Natural killer cell (primary cell): ENCODE data around the gene BTBD10. TPM values are rescaled to one million over a fixed set of nuclear protein-coding genes. Genes with fewer than 3 reads are reported as not detected.
A peak's percentile ranks its signal among the peaks of the same experiment; 100 is the strongest.

Source experiments
- ATAC-seq, 3 donors: fragments of 150-1000 bp in 2 of 3; fragments of 200-7000 bp in 1 of 3; cut with Tn5 transposase; 1 replicate in 1 of 3; 2 replicates in 2 of 3; pipeline ENCODE4 v1.10.0; 2021; ENCODE audit warnings: mild to moderate bottlenecking in 2 of 3, moderate library complexity in 2 of 3
- DNase-seq, 2 donors: peaks; one replicate each; pipeline versions ENCODE4 v3.0.0 to v3.0.0-alpha.2; 2013 to 2021; ENCODE audit warnings: mixed read lengths in 1 of 2
- H3K27ac ChIP-seq: one replicate; pipeline ENCODE4 v1.5.1; 2013; ENCODE audit warnings: mild to moderate bottlenecking, low read length
- H3K27me3 ChIP-seq: one replicate; pipeline ENCODE4 v1.6.1; 2013; ENCODE audit warnings: low read length; ENCODE audit not compliant: control insufficient read depth, insufficient read depth
- H3K36me3 ChIP-seq: one replicate; pipeline ENCODE4 v1.6.1; 2013; ENCODE audit warnings: low read length; ENCODE audit not compliant: control insufficient read depth, insufficient read depth
- H3K4me1 ChIP-seq: one replicate; pipeline ENCODE4 v1.6.1; 2013; ENCODE audit warnings: low read length; ENCODE audit not compliant: control insufficient read depth, insufficient read depth
- H3K4me3 ChIP-seq: one replicate; pipeline ENCODE4 v1.5.1; 2013; ENCODE audit warnings: low read length
- H3K9me3 ChIP-seq: one replicate; pipeline ENCODE4 v1.6.1; 2013; ENCODE audit warnings: low read length; ENCODE audit not compliant: control insufficient read depth, insufficient read depth
- H3K27ac Mint-ChIP-seq, 2 donors: one replicate each; pipeline ENCODE4 v1.8.0; 2022; ENCODE audit warnings: mild to moderate bottlenecking in 2 of 2, mixed read lengths in 2 of 2, moderate library complexity in 1 of 2
- H3K27me3 Mint-ChIP-seq, 2 donors: one replicate each; pipeline ENCODE4 v1.8.0; 2022; ENCODE audit warnings: low read depth in 2 of 2, mixed read lengths in 2 of 2
- H3K36me3 Mint-ChIP-seq: one replicate; pipeline ENCODE4 v1.8.0; 2022; ENCODE audit warnings: mixed read lengths
- H3K4me1 Mint-ChIP-seq, 2 donors: one replicate each; pipeline ENCODE4 v1.8.0; 2022; ENCODE audit warnings: mixed read lengths in 2 of 2
- H3K4me3 Mint-ChIP-seq: one replicate; pipeline ENCODE4 v1.8.0; 2022; ENCODE audit warnings: mild to moderate bottlenecking, moderate library complexity, mixed read lengths
- H3K9me3 Mint-ChIP-seq, 2 donors: one replicate each; pipeline ENCODE4 v1.8.0; 2022; ENCODE audit warnings: mixed read lengths in 2 of 2
- CTCF ChIP-seq: fragments of 200-600 bp; IDR thresholded peaks from one replicate; pipeline ENCODE4 v1.8.0; 2022; ENCODE audit warnings: antibody characterized with exemption
- WGBS: methylation state at CpG from one replicate; pipeline ENCODE4 v1.1.7; 2013; ENCODE audit warnings: missing lambda C conversion rate; ENCODE audit not compliant: insufficient coverage; 5-methylcytosine and 5-hydroxymethylcytosine counted together
- intact Hi-C: fragments of 100-400 bp; cut with micrococcal nuclease; formaldehyde crosslinking; loops from one replicate; pipeline ENCODE4 v1.14.2; 2022
- total RNA-seq, 4 donors: library from RNA; stranded (reverse); fragments of 120-200 nt in 1 of 4; gene quantifications; one replicate each; pipeline versions ENCODE4 v1.2.3 to v1.2.4, GENCODE V29; 2013 to 2022

Gene BTBD10
- total RNA-seq = 10 to 100 TPM; 18.0 to 26.9 (median 23.2) TPM
- 51.3 TPM for total RNA-seq (2013)

GRCh38 chr11:13462901-13463778 lies at the start of gene BTBD10:
Gene BTBD10, minus strand, starts transcription at chr11:13463222. Its CDS starts 18,098 bp downstream, at chr11:13445124.
- Mint-ChIP-seq H3K27me3 (peaks cover 0 to 4% of the 10 kb centered on the region in 2 donors), H3K4me3 (peak within 1 kb of the TSS; percentile 96), H3K36me3 (no peaks in the 10 kb centered on the region), H3K4me1 (peaks cover 47 to 49% of the 10 kb centered on the region in 2 donors), H3K27ac (peak within 1 kb of the TSS; percentile 90 to 100), H3K9me3 (no peaks in the 10 kb centered on the region)
- DNase-seq = peak; percentile 87 to 98
- H3K4me3 ChIP-seq = peak within 1 kb of the TSS; percentile 99
- intact Hi-C loops = loop anchor here (1.0 to 5.0 kb wide), 2 partner anchors 186 to 205 kb away; partner anchors contain the start of genes BMAL1 and FAR1
- no peaks in the 10 kb centered on the region for H3K27me3 ChIP-seq
- peak within 1 kb of the TSS; percentile 88 for H3K27ac ChIP-seq
- no peaks in the 10 kb centered on the region for H3K9me3 ChIP-seq
- peaks cover 14% of the 10 kb centered on the region for H3K4me1 ChIP-seq
- under 1% methylated on average over 71 of the region's 71 CpGs for WGBS
- no peak for TF ChIP-seq CTCF
- H3K36me3 ChIP-seq = no peaks in the 10 kb centered on the region
- peak; percentile 98 to 100 (median 99) for ATAC-seq

GRCh38 chr11:13503393-13503792 lies 40.4 kb upstream of the BTBD10 start:
- Histone ChIP-seq H3K4me3 (no peak overlapping the region), H3K27me3 (peaks cover 3% of the 10 kb centered on the region), H3K4me1 (no peaks in the 10 kb centered on the region), H3K36me3 (no peaks in the 10 kb centered on the region), H3K27ac (no peak overlapping the region), H3K9me3 (no peaks in the 10 kb centered on the region)
- intact Hi-C loops = no loop called here
- H3K27me3 Mint-ChIP-seq = peaks cover 14 to 58% of the 10 kb centered on the region in 2 donors
- ATAC-seq = no peak
- H3K9me3 Mint-ChIP-seq = no peaks in the 10 kb centered on the region
- no peak for TF ChIP-seq CTCF
- H3K4me3 Mint-ChIP-seq = no peak overlapping the region
- no peaks in the 10 kb centered on the region for H3K4me1 Mint-ChIP-seq
- peaks cover 10% of the 10 kb centered on the region for H3K36me3 Mint-ChIP-seq
- no peak for DNase-seq
- no peak overlapping the region for H3K27ac Mint-ChIP-seq
- no CpG with 5 or more reads among the region's 1 CpG for WGBS

- H3K4me1 ChIP-seq = no peaks in the 10 kb centered on the region
- H3K36me3 ChIP-seq = no peaks in the 10 kb centered on the region
- no peaks in the 10 kb centered on the region for H3K9me3 ChIP-seq
- no peak for TF ChIP-seq CTCF
- H3K9me3 Mint-ChIP-seq = no peaks in the 10 kb centered on the region
- peaks cover 17 to 65% of the 10 kb centered on the region in 2 donors for H3K27me3 Mint-ChIP-seq
- 91% methylated on average over 1 of the region's 1 CpG for WGBS
- no peak overlapping the region for H3K4me3 ChIP-seq
- H3K27ac ChIP-seq = no peak overlapping the region
- no peak for ATAC-seq
- intact Hi-C loops = no loop called here
- H3K27me3 ChIP-seq = peaks cover 3% of the 10 kb centered on the region
- peaks cover 14% of the 10 kb centered on the region for H3K36me3 Mint-ChIP-seq
- H3K4me3 Mint-ChIP-seq = no peak overlapping the region
- no peak overlapping the region for H3K27ac Mint-ChIP-seq
- DNase-seq = no peak
- no peaks in the 10 kb centered on the region for H3K4me1 Mint-ChIP-seq
These were observed 39.5 kb upstream of the BTBD10 start for GRCh38 chr11:13502492-13502891.
